Right lobe of liver (tissue), 6 donors: ENCODE measurements around the gene PCDHGC4. TPM values are rescaled to one million over a fixed set of nuclear protein-coding genes. Genes with fewer than 3 reads are reported as not detected.

Experiments used
- ATAC-seq, 4 donors: fragments of 200-7000 bp; cut with Tn5 transposase; one replicate each; pipeline ENCODE4 v1.9.1; 2020; ENCODE audit warnings: mild to moderate bottlenecking in 4 of 4, moderate library complexity in 4 of 4
- DNase-seq, 3 donors: peaks; one replicate each; pipeline ENCODE4 v3.0.0-alpha.2; 2020
- H3K27ac ChIP-seq, 3 donors: fragments of 200-600 bp; one replicate each; pipeline ENCODE4 v1.8.0; 2022
- H3K27me3 ChIP-seq, 2 donors: fragments of 200-600 bp; one replicate each; pipeline ENCODE4 v1.8.0; 2022
- H3K36me3 ChIP-seq, 4 donors: fragments of 200-600 bp; sonication (generic) in 1 of 4; one replicate each; pipeline versions ENCODE4 v1.5.1 to v1.8.0; 2017 to 2022; ENCODE audit warnings: control low read depth in 1 of 4
- H3K4me1 ChIP-seq, 4 donors: fragments of 200-600 bp; sonication (generic) in 1 of 4; one replicate each; pipeline versions ENCODE4 v1.5.1 to v1.8.0; 2017 to 2022; ENCODE audit warnings: control low read depth in 1 of 4
- H3K4me3 ChIP-seq, 3 donors: fragments of 200-600 bp; one replicate each; pipeline ENCODE4 v1.8.0; 2022
- H3K9me3 ChIP-seq, 4 donors: fragments of 200-600 bp; sonication (generic) in 1 of 4; one replicate each; pipeline versions ENCODE4 v1.5.1 to v1.8.0; 2017 to 2022; ENCODE audit warnings: control low read depth in 1 of 4
- CTCF ChIP-seq, 4 donors: fragments of 200-600 bp in 3 of 4; fragments of 450-650 bp in 1 of 4; IDR thresholded peaks; one replicate each; pipeline versions ENCODE4 v1.5.1 to v1.8.0; 2016 to 2022; ENCODE audit warnings: antibody characterized with exemption in 4 of 4, mild to moderate bottlenecking in 2 of 4
- POLR2A ChIP-seq: fragments of 450-650 bp; IDR thresholded peaks from one replicate; pipeline ENCODE4 v1.6.1; 2017; ENCODE audit warnings: antibody characterized with exemption, mild to moderate bottlenecking
- WGBS: methylation state at CpG from one replicate; pipeline ENCODE4 v1.1.6; 2018; ENCODE audit warnings: low coverage, low lambda C conversion rate; ENCODE audit not compliant: insufficient coverage; ENCODE audit errors: missing lambda C conversion rate; 5-methylcytosine and 5-hydroxymethylcytosine counted together
- intact Hi-C, 2 donors: fragments of 100-400 bp; cut with DNase I; formaldehyde crosslinking; loops; one replicate each; pipeline versions ENCODE4 v1.11.2 to v1.14.1; 2022
- total RNA-seq, 6 experiments: library from RNA; depleted of rRNA in 2 of 6; stranded (reverse); fragments of >200 nt in 2 of 6; fragmentation: NEBNext Ultra II Directional in 3 of 6; extraction: Animal tissue kit (Norgen Biotek cat#: 25700) in 3 of 6; gene quantifications; one replicate each; pipeline versions ENCODE4 v1.1.0 to v1.2.4, GENCODE V29; 2016 to 2023
- donor health status: DM: no; HTN: yes; CAD: no.
- donor health status: DM: no; HTN: no; CAD: no.
- donor health status: DM: no; HTN: no; CAD: no.
- donor health status: DM: no; HTN: yes; CAD: no.
- donor health status: DM: no; HTN: yes; CAD: no.

PCDHGC4 gene
- total RNA-seq, 6 experiments from 2014 or later, result 0.20 to 10.7 (median 0.34) TPM

GRCh38 chr5:141534492-141535213 lies 49.8 kb downstream of the PCDHGC4 start:
- WGBS, result 93% methylated on average over 4 of the region's 4 CpGs
- peak in 1 of 4 donors; percentile 29 for ATAC-seq

More at GRCh38 chr5:141534492-141535213, 49.8 kb downstream of the PCDHGC4 start:
- H3K36me3 ChIP-seq, result peaks cover 0 to 22% (median 14%) of the 10 kb centered on the region in 4 donors
- intact Hi-C loops, result no loop called here
- H3K4me3 ChIP-seq, result no peak overlapping the region
- H3K4me1 ChIP-seq, result peaks cover 0 to 9% (median 0%) of the 10 kb centered on the region in 4 donors
- no peak for DNase-seq
- H3K9me3 ChIP-seq, result no peaks in the 10 kb centered on the region
- no peaks in the 10 kb centered on the region for H3K27me3 ChIP-seq
- no peak overlapping the region for H3K27ac ChIP-seq
- TF ChIP-seq POLR2A (no peak), CTCF (IDR thresholded peaks at IDR 0.05) (no peak)

Other genes with a start within 250 kb of the PCDHGC4 start
- under 1 TPM; 0.37 to 0.83 (median 0.63) TPM for gene PCDHB15, start 239.6 kb upstream of the PCDHGC4 start, total RNA-seq
- gene SLC25A2, start 181.0 kb upstream of the PCDHGC4 start, total RNA-seq, result under 1 TPM in 1 of 6 experiments, not detected in 5; 0.31 TPM
- gene TAF7, start 164.2 kb upstream of the PCDHGC4 start, total RNA-seq, result 10 to 100 TPM; 17.7 to 37.9 (median 22.3) TPM
- under 1 TPM in 5 of 6 experiments, not detected in 1; 0.04 to 0.18 (median 0.12) TPM for gene PCDHGA1, start 154.5 kb upstream of the PCDHGC4 start, total RNA-seq
- under 1 TPM; 0.49 to 0.88 (median 0.57) TPM for gene PCDHGA2, start 146.3 kb upstream of the PCDHGC4 start, total RNA-seq
- gene PCDHGA3, start 141.2 kb upstream of the PCDHGC4 start, total RNA-seq, result 1 to 10 TPM in 2 of 6 experiments, under 1 TPM in 4; 0.51 to 1.8 (median 0.76) TPM
- 1 to 10 TPM in 1 of 6 experiments, under 1 TPM in 5; 0.37 to 1.2 (median 0.52) TPM for gene PCDHGB1, start 134.9 kb upstream of the PCDHGC4 start, total RNA-seq
- gene PCDHGA4, start 130.0 kb upstream of the PCDHGC4 start, total RNA-seq, result 1 to 10 TPM in 2 of 6 experiments, under 1 TPM in 4; 0.39 to 1.8 (median 0.73) TPM
- gene PCDHGB2, start 125.0 kb upstream of the PCDHGC4 start, total RNA-seq, result 1 to 10 TPM in 5 of 6 experiments, under 1 TPM in 1; 0.51 to 2.8 (median 1.4) TPM
- 1 to 10 TPM in 1 of 6 experiments, under 1 TPM in 5; 0.32 to 1.2 (median 0.57) TPM for gene PCDHGA5, start 120.9 kb upstream of the PCDHGC4 start, total RNA-seq
- 1 to 10 TPM in 3 of 6 experiments, under 1 TPM in 3; 0.56 to 1.8 (median 1.2) TPM for gene PCDHGB3, start 114.8 kb upstream of the PCDHGC4 start, total RNA-seq
- gene PCDHGA6, start 111.1 kb upstream of the PCDHGC4 start, total RNA-seq, result 1 to 10 TPM in 3 of 6 experiments, under 1 TPM in 3; 0.56 to 1.3 (median 0.89) TPM
- gene PCDHGA7, start 102.3 kb upstream of the PCDHGC4 start, total RNA-seq, result under 1 TPM; 0.37 to 0.99 (median 0.76) TPM
- gene PCDHGB4, start 97.3 kb upstream of the PCDHGC4 start, total RNA-seq, result 1 to 10 TPM; 1.6 to 5.5 (median 2.4) TPM
- under 1 TPM; 0.27 to 0.88 (median 0.50) TPM for gene PCDHGA8, start 92.4 kb upstream of the PCDHGC4 start, total RNA-seq
- gene PCDHGB5, start 87.1 kb upstream of the PCDHGC4 start, total RNA-seq, result 1 to 10 TPM; 3.0 to 6.8 (median 4.0) TPM
- 1 to 10 TPM; 1.0 to 2.5 (median 1.3) TPM for gene PCDHGA9, start 82.3 kb upstream of the PCDHGC4 start, total RNA-seq
- gene PCDHGB6, start 77.0 kb upstream of the PCDHGC4 start, total RNA-seq, result 1 to 10 TPM; 1.9 to 5.0 (median 2.9) TPM
- gene PCDHGA10, start 72.0 kb upstream of the PCDHGC4 start, total RNA-seq, result 1 to 10 TPM; 1.5 to 4.6 (median 2.8) TPM
- gene PCDHGB7, start 67.4 kb upstream of the PCDHGC4 start, total RNA-seq, result 1 to 10 TPM; 1.2 to 3.7 (median 2.7) TPM
- 1 to 10 TPM in 3 of 6 experiments, under 1 TPM in 3; 0.81 to 1.7 (median 1.1) TPM for gene PCDHGA11, start 64.0 kb upstream of the PCDHGC4 start, total RNA-seq
- 1 to 10 TPM in 4 of 6 experiments, under 1 TPM in 2; 0.73 to 1.6 (median 1.3) TPM for gene PCDHGA12, start 54.5 kb upstream of the PCDHGC4 start, total RNA-seq
- 10 to 100 TPM in 1 of 6 experiments, 1 to 10 TPM in 5; 6.1 to 10.6 (median 7.6) TPM for gene PCDHGC3, start 9.1 kb upstream of the PCDHGC4 start, total RNA-seq
- gene PCDHGC5, start 4.1 kb downstream of the PCDHGC4 start, total RNA-seq, result under 1 TPM; 0.24 to 0.37 (median 0.32) TPM
- gene DIAPH1, start 134.0 kb downstream of the PCDHGC4 start, total RNA-seq, result 100 to 1,000 TPM in 4 of 6 experiments, 10 to 100 TPM in 2; 93.7 to 114 (median 107) TPM
- 10 to 100 TPM; 18.2 to 26.5 (median 23.3) TPM for gene HDAC3, start 151.8 kb downstream of the PCDHGC4 start, total RNA-seq
- 1 to 10 TPM in 4 of 6 experiments, under 1 TPM in 2; 0.53 to 2.6 (median 1.2) TPM for gene RELL2, start 152.0 kb downstream of the PCDHGC4 start, total RNA-seq
- gene FCHSD1, start 166.4 kb downstream of the PCDHGC4 start, total RNA-seq, result 1 to 10 TPM in 5 of 6 experiments, under 1 TPM in 1; 0.77 to 6.4 (median 3.3) TPM
- gene ARAP3, start 197.2 kb downstream of the PCDHGC4 start, total RNA-seq, result 1 to 10 TPM; 1.4 to 6.0 (median 3.7) TPM